ENCODE results near the gene FSCN2. TPM values are rescaled to one million over a fixed set of nuclear protein-coding genes. Genes with fewer than 3 reads are reported as not detected.
"Not testable (repeated sequence)": the region's sequence is repeated elsewhere in the genome, so short reads cannot be mapped to it uniquely, and the experiment has no call there.

FSCN2 gene
- total and polyA plus RNA-seq, 2 donors: 0.47 to 0.87 TPM

GRCh38 chr17:81528384-81528650 is 140 bp downstream of the FSCN2 start:
- 83% methylated on average over 20 of the region's 20 CpGs for WGBS
- DNase-seq (ENCODE audit: low read depth in 6 of 9, low spot score in 9 of 9): no peak
- H3K4me3 ChIP-seq (ENCODE audit: low read length in 2 of 2): no peak overlapping the region
- H3K27ac ChIP-seq (ENCODE audit: low read depth in 1 of 2, low read length in 1 of 2): no peak overlapping the region
- H3K9me3 ChIP-seq (ENCODE audit: control insufficient read depth in 2 of 2, insufficient read depth in 1 of 2, low read length in 1 of 2): peaks cover 0 to 9% of the 10 kb centered on the region in 2 donors
- no peaks in the 10 kb centered on the region for H3K36me3 ChIP-seq (ENCODE audit: control insufficient read depth in 2 of 2, insufficient read depth in 2 of 2, low read length in 1 of 2)
- peaks cover 3 to 68% of the 10 kb centered on the region in 2 donors for H3K27me3 ChIP-seq (ENCODE audit: control insufficient read depth in 2 of 2, insufficient read depth in 1 of 2, low read length in 1 of 2)
- H3K4me1 ChIP-seq (ENCODE audit: control insufficient read depth in 2 of 2, insufficient read depth in 2 of 2, low read length in 2 of 2): peaks cover 0 to 4% of the 10 kb centered on the region in 2 donors

DNA sequence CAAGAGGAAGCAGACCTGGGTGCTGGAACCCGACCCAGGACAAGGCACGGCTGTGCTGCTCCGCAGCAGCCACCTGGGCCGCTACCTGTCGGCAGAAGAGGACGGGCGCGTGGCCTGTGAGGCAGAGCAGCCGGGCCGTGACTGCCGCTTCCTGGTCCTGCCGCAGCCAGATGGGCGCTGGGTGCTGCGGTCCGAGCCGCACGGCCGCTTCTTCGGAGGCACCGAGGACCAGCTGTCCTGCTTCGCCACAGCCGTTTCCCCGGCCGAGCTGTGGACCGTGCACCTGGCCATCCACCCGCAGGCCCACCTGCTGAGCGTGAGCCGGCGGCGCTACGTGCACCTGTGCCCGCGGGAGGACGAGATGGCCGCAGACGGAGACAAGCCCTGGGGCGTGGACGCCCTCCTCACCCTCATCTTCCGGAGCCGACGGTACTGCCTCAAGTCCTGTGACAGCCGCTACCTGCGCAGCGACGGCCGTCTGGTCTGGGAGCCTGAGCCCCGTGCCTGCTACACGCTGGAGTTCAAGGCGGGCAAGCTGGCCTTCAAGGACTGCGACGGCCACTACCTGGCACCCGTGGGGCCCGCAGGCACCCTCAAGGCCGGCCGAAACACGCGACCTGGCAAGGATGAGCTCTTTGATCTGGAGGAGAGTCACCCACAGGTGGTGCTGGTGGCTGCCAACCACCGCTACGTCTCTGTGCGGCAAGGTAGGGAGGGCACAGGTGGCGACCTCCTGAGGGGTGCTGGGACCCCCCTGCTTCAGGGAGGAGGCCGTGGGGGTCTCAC is 667 bp downstream of the FSCN2 start:
- Histone ChIP-seq H3K27me3 (ENCODE audit: control insufficient read depth in 2 of 2, insufficient read depth in 1 of 2, low read length in 1 of 2) (peaks cover 3 to 68% of the 10 kb centered on the region in 2 donors), H3K4me1 (ENCODE audit: control insufficient read depth in 2 of 2, insufficient read depth in 2 of 2, low read length in 2 of 2) (no peaks in the 10 kb centered on the region), H3K4me3 (ENCODE audit: low read length in 2 of 2) (no peak overlapping the region), H3K9me3 (ENCODE audit: control insufficient read depth in 2 of 2, insufficient read depth in 1 of 2, low read length in 1 of 2) (peaks cover 0 to 9% of the 10 kb centered on the region in 2 donors), H3K27ac (ENCODE audit: low read depth in 1 of 2, low read length in 1 of 2) (no peak overlapping the region), H3K36me3 (ENCODE audit: control insufficient read depth in 2 of 2, insufficient read depth in 2 of 2, low read length in 1 of 2) (no peaks in the 10 kb centered on the region)
- 91% methylated on average over 62 of the region's 62 CpGs for WGBS
- DNase-seq (ENCODE audit: low read depth in 6 of 9, low spot score in 9 of 9): no peak

- no peaks in the 10 kb centered on the region for H3K4me1 ChIP-seq (ENCODE audit: control insufficient read depth in 2 of 2, insufficient read depth in 2 of 2, low read length in 2 of 2)
- H3K36me3 ChIP-seq (ENCODE audit: control insufficient read depth in 2 of 2, insufficient read depth in 2 of 2, low read length in 1 of 2): no peaks in the 10 kb centered on the region
- H3K9me3 ChIP-seq (ENCODE audit: control insufficient read depth in 2 of 2, insufficient read depth in 1 of 2, low read length in 1 of 2): peaks cover 0 to 9% of the 10 kb centered on the region in 2 donors
- no peak overlapping the region for H3K4me3 ChIP-seq (ENCODE audit: low read length in 2 of 2)
- peaks cover 3 to 68% of the 10 kb centered on the region in 2 donors for H3K27me3 ChIP-seq (ENCODE audit: control insufficient read depth in 2 of 2, insufficient read depth in 1 of 2, low read length in 1 of 2)
- WGBS: 93% methylated on average over 6 of the region's 6 CpGs
- no peak overlapping the region for H3K27ac ChIP-seq (ENCODE audit: low read depth in 1 of 2, low read length in 1 of 2)
- DNase-seq (ENCODE audit: low read depth in 6 of 9, low spot score in 9 of 9): no peak
Measured at GRCh38 chr17:81529437-81529803, 1.2 kb downstream of the FSCN2 start.

DNA sequence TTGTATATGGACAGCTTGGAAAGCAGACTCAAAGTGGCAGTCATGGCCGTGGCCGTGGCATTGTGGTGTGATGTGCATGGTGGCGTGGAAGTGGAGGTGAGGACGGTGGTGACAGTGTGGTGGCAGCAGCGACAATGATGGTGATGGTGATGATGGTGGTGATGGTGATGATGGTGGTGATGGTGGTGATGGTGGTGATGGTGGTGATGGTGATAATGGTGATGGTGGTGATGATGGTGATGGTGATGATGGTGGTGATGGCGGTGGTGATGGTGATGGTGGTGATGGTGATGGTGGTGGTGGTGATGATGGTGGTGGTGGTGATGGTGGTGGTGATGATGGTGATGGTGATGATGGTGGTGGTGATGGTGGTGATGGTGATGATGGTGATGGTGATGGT is 2.8 kb downstream of the FSCN2 start:
- not testable (repeated sequence) for H3K4me3 ChIP-seq (ENCODE audit: low read length in 2 of 2); H3K4me1 ChIP-seq (ENCODE audit: control insufficient read depth in 2 of 2, insufficient read depth in 2 of 2, low read length in 2 of 2); H3K9me3 ChIP-seq (ENCODE audit: control insufficient read depth in 2 of 2, insufficient read depth in 1 of 2, low read length in 1 of 2); H3K36me3 ChIP-seq (ENCODE audit: control insufficient read depth in 2 of 2, insufficient read depth in 2 of 2, low read length in 1 of 2); H3K27ac ChIP-seq (ENCODE audit: low read depth in 1 of 2, low read length in 1 of 2); DNase-seq (ENCODE audit: low read depth in 6 of 9, low spot score in 9 of 9)
- peaks cover 15 to 72% of the 10 kb centered on the region in 2 donors for H3K27me3 ChIP-seq (ENCODE audit: control insufficient read depth in 2 of 2, insufficient read depth in 1 of 2, low read length in 1 of 2)
- 79% methylated on average over 6 of the region's 6 CpGs for WGBS

GRCh38 chr17:81531998-81532404 is 3.8 kb downstream of the FSCN2 start:
- Histone ChIP-seq H3K9me3 (ENCODE audit: control insufficient read depth in 2 of 2, insufficient read depth in 1 of 2, low read length in 1 of 2) (peaks cover 0 to 14% of the 10 kb centered on the region in 2 donors), H3K27me3 (ENCODE audit: control insufficient read depth in 2 of 2, insufficient read depth in 1 of 2, low read length in 1 of 2) (peaks cover 24 to 74% of the 10 kb centered on the region in 2 donors)
- not testable (repeated sequence) for H3K27ac ChIP-seq (ENCODE audit: low read depth in 1 of 2, low read length in 1 of 2); H3K4me3 ChIP-seq (ENCODE audit: low read length in 2 of 2); H3K4me1 ChIP-seq (ENCODE audit: control insufficient read depth in 2 of 2, insufficient read depth in 2 of 2, low read length in 2 of 2); DNase-seq (ENCODE audit: low read depth in 6 of 9, low spot score in 9 of 9); H3K36me3 ChIP-seq (ENCODE audit: control insufficient read depth in 2 of 2, insufficient read depth in 2 of 2, low read length in 1 of 2)
- 94% methylated on average over 3 of the region's 3 CpGs for WGBS

DNA sequence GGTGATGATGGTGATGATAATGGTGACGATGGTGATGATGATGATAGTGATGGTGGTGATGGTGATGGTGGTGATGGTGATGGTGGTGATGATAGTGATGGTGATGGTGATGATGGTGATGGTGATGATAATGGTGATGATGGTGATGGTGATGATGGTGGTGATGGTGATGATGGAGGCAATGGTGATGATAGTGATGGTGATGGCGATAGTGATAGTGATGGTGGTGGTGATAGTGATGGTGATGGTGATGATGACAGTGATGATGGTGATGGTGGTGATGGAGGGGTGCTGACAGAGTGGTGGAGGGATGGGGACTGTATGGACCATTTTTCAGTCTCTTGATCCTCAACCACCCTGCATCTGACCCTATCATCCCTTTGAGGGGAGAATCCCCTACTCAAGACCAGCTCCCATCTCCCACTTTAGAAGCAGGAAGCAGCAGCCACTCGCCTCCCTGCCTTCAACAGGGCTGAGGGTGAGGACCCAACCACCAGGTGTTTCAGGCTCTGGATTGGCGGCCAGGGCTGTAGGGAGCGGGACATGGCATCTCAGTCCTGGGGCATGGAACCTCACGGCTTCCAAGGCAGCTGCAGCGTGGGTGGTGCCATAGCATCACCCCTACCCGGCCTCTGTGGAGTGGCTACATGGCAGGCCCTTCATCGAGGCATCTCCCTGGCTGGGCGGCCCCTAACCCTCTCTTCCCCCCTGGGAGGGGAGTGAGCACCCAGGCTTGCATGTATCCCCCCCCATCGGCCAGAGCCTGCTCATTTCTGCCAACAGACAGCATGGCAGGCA is 4.5 kb downstream of the FSCN2 start:
- DNase-seq (ENCODE audit: low read depth in 6 of 9, low spot score in 9 of 9): no peak
- peaks cover 0 to 5% of the 10 kb centered on the region in 2 donors for H3K4me1 ChIP-seq (ENCODE audit: control insufficient read depth in 2 of 2, insufficient read depth in 2 of 2, low read length in 2 of 2)
- H3K27ac ChIP-seq (ENCODE audit: low read depth in 1 of 2, low read length in 1 of 2): no peak overlapping the region
- no peaks in the 10 kb centered on the region for H3K36me3 ChIP-seq (ENCODE audit: control insufficient read depth in 2 of 2, insufficient read depth in 2 of 2, low read length in 1 of 2)
- WGBS: 94% methylated on average over 11 of the region's 11 CpGs
- H3K4me3 ChIP-seq (ENCODE audit: low read length in 2 of 2): no peak overlapping the region
- H3K9me3 ChIP-seq (ENCODE audit: control insufficient read depth in 2 of 2, insufficient read depth in 1 of 2, low read length in 1 of 2): peaks cover 0 to 19% of the 10 kb centered on the region in 2 donors
- peaks cover 31 to 74% of the 10 kb centered on the region in 2 donors for H3K27me3 ChIP-seq (ENCODE audit: control insufficient read depth in 2 of 2, insufficient read depth in 1 of 2, low read length in 1 of 2)

DNA sequence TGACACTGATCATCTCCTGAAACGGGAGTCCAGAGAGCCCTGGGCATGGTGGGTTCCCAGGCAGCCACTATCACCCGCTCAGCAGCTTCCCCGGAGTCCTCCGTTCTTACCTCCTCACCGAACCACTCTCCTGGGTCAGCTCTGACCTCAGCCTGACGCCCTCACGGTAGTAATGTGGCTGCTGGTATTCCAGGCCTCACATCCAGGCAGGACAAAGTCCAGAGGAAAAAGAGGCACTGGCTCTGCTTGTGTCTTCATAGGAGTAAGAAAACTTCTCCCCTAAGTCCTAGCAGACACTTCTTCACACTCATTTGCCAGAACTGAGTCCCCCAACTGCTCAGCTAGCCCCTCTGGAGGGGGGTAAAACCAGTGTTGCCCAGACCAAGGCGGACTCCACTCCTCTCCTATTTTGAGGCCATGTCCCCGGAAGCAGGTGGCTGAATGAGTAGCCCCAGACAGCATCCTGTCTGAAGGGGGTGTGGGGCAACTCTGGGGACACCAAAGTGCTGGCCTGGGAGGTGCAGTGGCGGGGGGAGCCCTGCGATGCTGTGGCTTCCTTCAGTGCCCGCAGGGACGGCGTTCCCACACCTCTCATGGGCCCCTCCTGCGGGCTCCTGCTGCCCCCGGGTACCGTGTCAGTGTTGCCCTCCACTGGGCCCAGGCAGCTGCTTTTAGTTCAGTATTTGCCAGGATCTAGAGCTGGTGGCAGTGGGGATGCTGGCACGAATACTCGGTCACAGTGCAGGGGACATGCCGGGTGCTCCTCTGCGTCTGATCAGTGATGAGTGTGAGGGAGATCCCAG is 5.4 kb downstream of the FSCN2 start:
- H3K27ac ChIP-seq (ENCODE audit: low read depth in 1 of 2, low read length in 1 of 2): no peak overlapping the region
- H3K4me1 ChIP-seq (ENCODE audit: control insufficient read depth in 2 of 2, insufficient read depth in 2 of 2, low read length in 2 of 2): peaks cover 0 to 5% of the 10 kb centered on the region in 2 donors
- H3K4me3 ChIP-seq (ENCODE audit: low read length in 2 of 2): no peak overlapping the region
- H3K36me3 ChIP-seq (ENCODE audit: control insufficient read depth in 2 of 2, insufficient read depth in 2 of 2, low read length in 1 of 2): peaks cover 0 to 6% of the 10 kb centered on the region in 2 donors
- DNase-seq (ENCODE audit: low read depth in 6 of 9, low spot score in 9 of 9): no peak
- peaks cover 0 to 26% of the 10 kb centered on the region in 2 donors for H3K9me3 ChIP-seq (ENCODE audit: control insufficient read depth in 2 of 2, insufficient read depth in 1 of 2, low read length in 1 of 2)
- 49% methylated on average over 21 of the region's 21 CpGs for WGBS
- peaks cover 31 to 74% of the 10 kb centered on the region in 2 donors for H3K27me3 ChIP-seq (ENCODE audit: control insufficient read depth in 2 of 2, insufficient read depth in 1 of 2, low read length in 1 of 2)

- WGBS: 74% methylated on average over 6 of the region's 6 CpGs
- peaks cover 0 to 5% of the 10 kb centered on the region in 2 donors for H3K4me1 ChIP-seq (ENCODE audit: control insufficient read depth in 2 of 2, insufficient read depth in 2 of 2, low read length in 2 of 2)
- H3K27ac ChIP-seq (ENCODE audit: low read depth in 1 of 2, low read length in 1 of 2): no peak overlapping the region
- no peak overlapping the region for H3K4me3 ChIP-seq (ENCODE audit: low read length in 2 of 2)
- peaks cover 28 to 66% of the 10 kb centered on the region in 2 donors for H3K27me3 ChIP-seq (ENCODE audit: control insufficient read depth in 2 of 2, insufficient read depth in 1 of 2, low read length in 1 of 2)
- DNase-seq (ENCODE audit: low read depth in 6 of 9, low spot score in 9 of 9): no peak
- peaks cover 3 to 13% of the 10 kb centered on the region in 2 donors for H3K36me3 ChIP-seq (ENCODE audit: control insufficient read depth in 2 of 2, insufficient read depth in 2 of 2, low read length in 1 of 2)
- H3K9me3 ChIP-seq (ENCODE audit: control insufficient read depth in 2 of 2, insufficient read depth in 1 of 2, low read length in 1 of 2): peaks cover 0 to 26% of the 10 kb centered on the region in 2 donors
Measured at GRCh38 chr17:81534157-81535006, 6.2 kb downstream of the FSCN2 start.
